Endodermal cell (in vitro differentiated cells): ENCODE results near the gene ELANE. TPM values are rescaled to one million over a fixed set of nuclear protein-coding genes. Genes with fewer than 3 reads are reported as not detected.

Source experiments
- DNase-seq: peaks from one replicate; pipeline ENCODE4 v3.0.0-alpha.2; 2017
- H3K27ac ChIP-seq: 2 replicates; pipeline ENCODE4 v1.5.1; 2013; ENCODE audit warnings: mild to moderate bottlenecking, low read depth, low read length, moderate library complexity
- H3K27me3 ChIP-seq: 2 replicates; pipeline ENCODE4 v1.6.1; 2013; ENCODE audit warnings: mild to moderate bottlenecking, low read length, moderate library complexity; ENCODE audit not compliant: insufficient read depth, control insufficient read depth, poor library complexity, severe bottlenecking
- H3K36me3 ChIP-seq: 2 replicates; pipeline ENCODE4 v1.7.0; 2013; ENCODE audit warnings: mild to moderate bottlenecking, low read length, moderate library complexity; ENCODE audit not compliant: control insufficient read depth, insufficient read depth
- H3K4me1 ChIP-seq: one replicate; pipeline ENCODE4 v1.7.0; 2013; ENCODE audit warnings: low read length; ENCODE audit not compliant: control insufficient read depth, insufficient read depth
- H3K4me3 ChIP-seq: 2 replicates; pipeline ENCODE4 v1.5.1; 2013; ENCODE audit warnings: mild to moderate bottlenecking, low read length, moderate library complexity
- H3K9ac ChIP-seq: 2 replicates; pipeline ENCODE4 v1.6.1; 2013; ENCODE audit warnings: mild to moderate bottlenecking, low read length, moderate library complexity; ENCODE audit not compliant: poor library complexity, severe bottlenecking; ENCODE audit errors: extremely low read depth
- H3K9me3 ChIP-seq: 2 replicates; pipeline ENCODE4 v1.6.1; 2013; ENCODE audit warnings: mild to moderate bottlenecking, low read length, moderate library complexity; ENCODE audit not compliant: control insufficient read depth
- H3K27ac Mint-ChIP-seq: 2 replicates; pipeline ENCODE4 v1.8.0; 2020; ENCODE audit warnings: mixed read lengths
- H3K27me3 Mint-ChIP-seq: 2 replicates; pipeline ENCODE4 v1.8.0; 2021; ENCODE audit warnings: mild to moderate bottlenecking, mixed read lengths; ENCODE audit not compliant: insufficient read depth
- H3K36me3 Mint-ChIP-seq: 2 replicates; pipeline ENCODE4 v1.8.0; 2020; ENCODE audit warnings: low read depth, mixed read lengths
- H3K4me1 Mint-ChIP-seq: 2 replicates; pipeline ENCODE4 v1.8.0; 2020; ENCODE audit warnings: mixed read lengths
- H3K4me3 Mint-ChIP-seq: 2 replicates; pipeline ENCODE4 v1.8.0; 2020; ENCODE audit warnings: mild to moderate bottlenecking, moderate library complexity, mixed read lengths
- H3K9me3 Mint-ChIP-seq: 2 replicates; pipeline ENCODE4 v1.8.0; 2020; ENCODE audit warnings: mild to moderate bottlenecking, mixed read lengths
- WGBS, 2 experiments: methylation state at CpG; one replicate each; pipeline versions ENCODE4 v1.1.5 to v1.1.7; 2013; ENCODE audit warnings: missing lambda C conversion rate in 2 of 2, mixed read lengths in 1 of 2; ENCODE audit not compliant: insufficient coverage in 1 of 2, insufficient read length in 1 of 2; 5-methylcytosine and 5-hydroxymethylcytosine counted together
- total RNA-seq, 2 donors: library from RNA; stranded (reverse); fragmentation: NEBNext Ultra II Directional in 1 of 2; extraction: Animal tissue kit (Norgen Biotek cat#: 25700) in 1 of 2; gene quantifications; 2 replicates in 1 of 2; 3 replicates in 1 of 2; pipeline ENCODE4 v1.2.1, GENCODE V29; 2021
- TF ChIP-seq, protein P1 (sequence below): fragments of 200-600 bp; sonication (generic); conservative IDR thresholded peaks from 2 replicates; pipeline ENCODE4 v1.5.0; 2021; ENCODE audit warnings: antibody characterized with exemption, mild to moderate bottlenecking

ELANE gene
- total RNA-seq, 2 donors from 2014 or later: not detected

DNA sequence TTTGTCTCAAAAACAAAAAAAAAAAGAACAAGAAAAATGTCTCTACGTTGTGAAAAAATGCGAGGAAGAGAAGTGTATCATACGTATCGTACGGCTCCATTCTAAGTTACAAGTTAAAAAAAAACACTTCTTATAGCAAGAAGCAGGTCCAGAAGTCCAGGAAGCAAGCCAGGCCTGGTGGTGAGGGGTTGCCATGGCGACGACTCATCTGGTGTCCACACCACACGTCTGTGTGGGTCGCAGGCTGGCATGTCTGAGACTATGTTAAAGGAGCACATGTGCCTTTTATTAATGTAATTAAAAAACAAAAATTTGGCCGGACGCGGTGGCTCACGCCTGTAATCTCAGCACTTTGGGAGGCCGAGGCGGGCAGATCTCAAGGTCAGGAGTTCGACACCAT, 35.0 kb downstream of the ELANE start:
- Histone ChIP-seq H3K36me3 (peaks cover 59% of the 10 kb centered on the region), H3K4me3 (no peak overlapping the region), H3K9ac (no peak overlapping the region), H3K27me3 (no peaks in the 10 kb centered on the region), H3K9me3 (no peaks in the 10 kb centered on the region), H3K4me1 (no peaks in the 10 kb centered on the region), H3K27ac (no peak overlapping the region)
- WGBS, 2 experiments: 92 to 95% methylated on average over 7 to 16 of the region's 16 CpGs
- Mint-ChIP-seq H3K27ac (peak overlapping the region; percentile 21), H3K4me3 (no peak overlapping the region), H3K4me1 (no peaks in the 10 kb centered on the region), H3K9me3 (no peaks in the 10 kb centered on the region), H3K27me3 (no peaks in the 10 kb centered on the region), H3K36me3 (peaks cover 32% of the 10 kb centered on the region)
- TF ChIP-seq, protein P1, sequence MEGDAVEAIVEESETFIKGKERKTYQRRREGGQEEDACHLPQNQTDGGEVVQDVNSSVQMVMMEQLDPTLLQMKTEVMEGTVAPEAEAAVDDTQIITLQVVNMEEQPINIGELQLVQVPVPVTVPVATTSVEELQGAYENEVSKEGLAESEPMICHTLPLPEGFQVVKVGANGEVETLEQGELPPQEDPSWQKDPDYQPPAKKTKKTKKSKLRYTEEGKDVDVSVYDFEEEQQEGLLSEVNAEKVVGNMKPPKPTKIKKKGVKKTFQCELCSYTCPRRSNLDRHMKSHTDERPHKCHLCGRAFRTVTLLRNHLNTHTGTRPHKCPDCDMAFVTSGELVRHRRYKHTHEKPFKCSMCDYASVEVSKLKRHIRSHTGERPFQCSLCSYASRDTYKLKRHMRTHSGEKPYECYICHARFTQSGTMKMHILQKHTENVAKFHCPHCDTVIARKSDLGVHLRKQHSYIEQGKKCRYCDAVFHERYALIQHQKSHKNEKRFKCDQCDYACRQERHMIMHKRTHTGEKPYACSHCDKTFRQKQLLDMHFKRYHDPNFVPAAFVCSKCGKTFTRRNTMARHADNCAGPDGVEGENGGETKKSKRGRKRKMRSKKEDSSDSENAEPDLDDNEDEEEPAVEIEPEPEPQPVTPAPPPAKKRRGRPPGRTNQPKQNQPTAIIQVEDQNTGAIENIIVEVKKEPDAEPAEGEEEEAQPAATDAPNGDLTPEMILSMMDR: no peak
- peak; percentile 46 for DNase-seq

DNA sequence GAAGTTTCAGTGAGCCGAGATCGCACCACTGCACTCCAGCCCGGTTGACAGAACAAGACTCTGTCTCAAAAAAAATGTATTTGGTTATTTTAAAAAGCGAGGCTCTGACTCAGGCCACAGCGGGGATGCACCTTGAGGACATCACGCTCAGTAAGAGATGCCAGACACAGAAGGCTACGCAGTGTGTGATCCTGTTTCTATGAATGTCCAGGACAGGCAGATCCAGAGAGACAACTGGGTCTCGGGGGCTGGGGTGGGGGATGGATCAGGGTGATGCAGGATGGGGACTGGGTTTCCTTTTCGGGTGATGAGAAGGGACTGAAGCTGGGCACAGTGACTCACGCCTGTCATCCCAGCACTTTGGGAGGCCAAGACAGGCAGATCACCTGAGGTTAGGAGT, 35.5 kb downstream of the ELANE start:
- TF ChIP-seq, protein P1: no peak
- Histone ChIP-seq H3K36me3 (peaks cover 53% of the 10 kb centered on the region), H3K9ac (no peak overlapping the region), H3K27ac (no peak overlapping the region), H3K4me3 (no peak overlapping the region), H3K9me3 (no peaks in the 10 kb centered on the region), H3K4me1 (no peaks in the 10 kb centered on the region), H3K27me3 (no peaks in the 10 kb centered on the region)
- H3K4me1 Mint-ChIP-seq: no peaks in the 10 kb centered on the region
- DNase-seq: no peak
- no peak overlapping the region for H3K27ac Mint-ChIP-seq
- WGBS, 2 experiments: 93 to 100% methylated on average over 9 to 10 of the region's 10 CpGs
- H3K36me3 Mint-ChIP-seq: peaks cover 27% of the 10 kb centered on the region
- no peaks in the 10 kb centered on the region for H3K27me3 Mint-ChIP-seq
- no peak overlapping the region for H3K4me3 Mint-ChIP-seq
- no peaks in the 10 kb centered on the region for H3K9me3 Mint-ChIP-seq

DNA sequence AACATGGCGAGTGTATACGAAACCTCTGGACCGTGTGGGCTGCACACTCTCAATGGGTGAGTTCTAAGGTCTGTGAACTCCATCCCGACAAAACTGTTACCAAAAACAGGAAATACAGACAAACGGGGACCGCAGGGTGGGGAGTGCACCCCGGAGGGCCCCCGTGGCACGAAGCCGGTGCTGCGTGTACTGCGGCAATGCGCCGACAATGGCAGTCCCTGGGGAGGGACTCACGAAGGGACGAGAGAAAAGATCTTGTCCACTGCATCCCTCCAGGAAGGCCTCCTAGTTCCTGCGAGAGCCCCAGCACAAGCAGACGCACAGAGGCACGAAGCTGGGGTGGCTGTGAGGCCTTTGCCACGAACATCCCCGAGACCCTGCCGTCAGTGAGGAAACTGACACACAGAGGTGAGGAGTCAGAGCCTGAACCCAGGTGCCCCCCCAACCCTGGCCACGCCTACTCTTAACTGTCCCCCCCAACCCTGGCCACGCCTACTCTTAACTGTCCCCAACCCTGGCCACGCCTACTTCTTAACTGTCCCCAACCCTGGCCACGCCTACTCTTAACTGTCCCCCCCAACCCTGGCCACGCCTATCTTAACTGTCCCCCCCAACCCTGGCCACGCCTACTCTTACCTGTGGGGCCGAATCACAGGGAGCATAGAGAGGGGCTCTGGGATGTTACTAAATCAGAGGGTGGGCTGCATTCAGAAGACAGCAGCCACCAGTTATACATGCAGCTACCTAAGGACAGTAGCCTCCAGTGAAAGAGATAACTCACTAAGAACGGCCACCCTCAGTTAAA, 36.7 kb downstream of the ELANE start:
- H3K27ac Mint-ChIP-seq: no peak overlapping the region
- peaks cover 48% of the 10 kb centered on the region for H3K36me3 ChIP-seq
- H3K9me3 ChIP-seq: no peaks in the 10 kb centered on the region
- H3K4me3 ChIP-seq: no peak overlapping the region
- H3K4me3 Mint-ChIP-seq: no peak overlapping the region
- peaks cover 20% of the 10 kb centered on the region for H3K36me3 Mint-ChIP-seq
- no peaks in the 10 kb centered on the region for H3K9me3 Mint-ChIP-seq
- H3K4me1 Mint-ChIP-seq: no peaks in the 10 kb centered on the region
- H3K9ac ChIP-seq: no peak overlapping the region
- H3K27ac ChIP-seq: no peak overlapping the region
- DNase-seq: no peak
- no peaks in the 10 kb centered on the region for H3K27me3 ChIP-seq
- no peaks in the 10 kb centered on the region for H3K27me3 Mint-ChIP-seq
- TF ChIP-seq, protein P1: no peak
- 97% methylated on average over 23 to 30 of the region's 30 CpGs for WGBS, 2 experiments
- no peaks in the 10 kb centered on the region for H3K4me1 ChIP-seq
